HepG2 (cell line): Measurements from ENCODE around the gene HYDIN. TPM values are rescaled to one million over a fixed set of nuclear protein-coding genes. Genes with fewer than 3 reads are reported as not detected.

ENCODE experiments used
- BRCA1 ChIP-seq: sonication (generic); formaldehyde crosslinking; IDR thresholded peaks from 2 replicates; pipeline ENCODE4 v1.4.0; 2020; ENCODE audit warnings: missing genetic modification reagents
- ELF1 ChIP-seq: sonication (generic); formaldehyde crosslinking; IDR thresholded peaks from 2 replicates; pipeline ENCODE4 v1.4.0; 2020; ENCODE audit warnings: missing genetic modification reagents
- ELF3 ChIP-seq: IDR thresholded peaks from 2 replicates; pipeline ENCODE4 v1.6.1; 2016; ENCODE audit warnings: missing genetic modification reagents, missing compliant biosample characterization
- HDAC6 ChIP-seq: fragments of 200-600 bp; sonication (generic); IDR thresholded peaks from 2 replicates; pipeline ENCODE4 v1.7.0; 2017; ENCODE audit warnings: mild to moderate bottlenecking, antibody characterized with exemption, low read length, low read depth
- SETDB1 ChIP-seq: sonication (generic); formaldehyde crosslinking; IDR thresholded peaks from 2 replicates; pipeline ENCODE4 v1.5.1; 2020; ENCODE audit warnings: missing genetic modification reagents, mild to moderate bottlenecking, borderline replicate concordance
- SIN3A ChIP-seq: IDR thresholded peaks from 2 replicates; pipeline ENCODE4 v1.6.1; 2011; ENCODE audit warnings: low read depth, mild to moderate bottlenecking, control low read depth, low read length, borderline replicate concordance
- SIX1 ChIP-seq: sonication (generic); formaldehyde crosslinking; IDR thresholded peaks from 2 replicates; pipeline ENCODE4 v1.4.0; 2020; ENCODE audit warnings: missing genetic modification reagents, borderline replicate concordance
- TAF1 ChIP-seq: sonication (generic); formaldehyde crosslinking; IDR thresholded peaks from 2 replicates; pipeline ENCODE4 v1.4.0; 2020; ENCODE audit warnings: missing genetic modification reagents
- ZBTB20 ChIP-seq: sonication (generic); formaldehyde crosslinking; IDR thresholded peaks from 2 replicates; pipeline ENCODE4 v1.8.1; 2023; ENCODE audit warnings: missing genetic modification reagents, low read depth, mild to moderate bottlenecking, borderline replicate concordance
- ZNF124 ChIP-seq: sonication (generic); formaldehyde crosslinking; IDR thresholded peaks from 2 replicates; pipeline ENCODE4 v1.4.0; 2020; ENCODE audit warnings: missing genetic modification reagents
- ZNF225 ChIP-seq: sonication (generic); formaldehyde crosslinking; IDR thresholded peaks from 2 replicates; pipeline ENCODE4 v1.4.0; 2020; ENCODE audit warnings: mild to moderate bottlenecking, missing genetic modification reagents
- ZNF230 ChIP-seq: sonication (generic); formaldehyde crosslinking; IDR thresholded peaks from 2 replicates; pipeline ENCODE4 v1.4.0; 2020; ENCODE audit warnings: mild to moderate bottlenecking, missing genetic modification reagents
- ZNF331 ChIP-seq: sonication (generic); formaldehyde crosslinking; IDR thresholded peaks from 2 replicates; pipeline ENCODE4 v1.4.0; 2020; ENCODE audit warnings: missing genetic modification reagents
- ZNF547 ChIP-seq: sonication (generic); formaldehyde crosslinking; IDR thresholded peaks from 2 replicates; pipeline ENCODE4 v1.5.1; 2020; ENCODE audit warnings: mild to moderate bottlenecking, missing genetic modification reagents
- ZNF775 ChIP-seq: sonication (generic); formaldehyde crosslinking; IDR thresholded peaks from 2 replicates; pipeline ENCODE4 v1.4.0; 2020; ENCODE audit warnings: missing genetic modification reagents, mild to moderate bottlenecking, moderate library complexity, borderline replicate concordance
- ZNF816 ChIP-seq: sonication (generic); formaldehyde crosslinking; IDR thresholded peaks from 2 replicates; pipeline ENCODE4 v1.8.0; 2022; ENCODE audit warnings: missing genetic modification reagents, mild to moderate bottlenecking, borderline replicate concordance
- polyA plus RNA-seq, 8 experiments: library from polyadenylated mRNA; depleted of rRNA in 3 of 8; stranded (reverse) in 7 of 8; unstranded in 1 of 8; fragments of >200 nt; fragmentation: Illumina TruSeq in 4 of 8; extraction: Trizol in 4 of 8; gene quantifications; 2 replicates each; pipeline versions ENCODE4 v1.2.1 to v1.2.3, GENCODE V29; 2011 to 2016; ENCODE audit warnings: low read depth in 4 of 8, missing spikeins in 1 of 8, mixed read lengths in 1 of 8; ENCODE audit not compliant: insufficient read depth in 1 of 8
- total RNA-seq, 5 experiments: library from RNA; depleted of rRNA; stranded (reverse); fragments of >200 nt; fragmentation: Illumina TruSeq; extraction: Trizol; gene quantifications; 2 replicates each; pipeline ENCODE4 v1.2.3, GENCODE V29; 2016; ENCODE audit warnings: low read depth in 1 of 5
- TF ChIP-seq, protein P1 (sequence below): sonication (generic); formaldehyde crosslinking; conservative IDR thresholded peaks from 2 replicates; pipeline ENCODE4 v1.4.0; 2020; ENCODE audit warnings: missing genetic modification reagents
- TF ChIP-seq, protein P2 (sequence below): IDR thresholded peaks from 2 replicates; pipeline ENCODE4 v1.6.1; 2016; ENCODE audit warnings: missing genetic modification reagents, missing compliant biosample characterization
- TF ChIP-seq, protein P3 (sequence below): sonication (generic); formaldehyde crosslinking; IDR thresholded peaks from 2 replicates; pipeline ENCODE4 v1.4.0; 2020; ENCODE audit warnings: low read depth, mild to moderate bottlenecking, missing genetic modification reagents
- TF ChIP-seq, protein P4 (sequence below), 2 experiments: fragments of 450-650 bp in 1 of 2; sonication (generic) in 1 of 2; formaldehyde crosslinking; IDR thresholded peaks; 2 replicates each; pipeline versions ENCODE4 v1.5.0 to v1.8.0; 2020 to 2022; ENCODE audit warnings: mild to moderate bottlenecking in 1 of 2, missing genetic modification reagents in 1 of 2
- TF ChIP-seq, protein P5 (sequence below): sonication (generic); formaldehyde crosslinking; IDR thresholded peaks from 2 replicates; pipeline ENCODE4 v1.9.0; 2021; ENCODE audit warnings: missing genetic modification reagents, borderline replicate concordance

The HYDIN gene
- total and polyA plus RNA-seq, 2 of the 13 experiments (the other 11 are each of a cell fraction or from before 2014, with no cell fraction given): not detected

DNA sequence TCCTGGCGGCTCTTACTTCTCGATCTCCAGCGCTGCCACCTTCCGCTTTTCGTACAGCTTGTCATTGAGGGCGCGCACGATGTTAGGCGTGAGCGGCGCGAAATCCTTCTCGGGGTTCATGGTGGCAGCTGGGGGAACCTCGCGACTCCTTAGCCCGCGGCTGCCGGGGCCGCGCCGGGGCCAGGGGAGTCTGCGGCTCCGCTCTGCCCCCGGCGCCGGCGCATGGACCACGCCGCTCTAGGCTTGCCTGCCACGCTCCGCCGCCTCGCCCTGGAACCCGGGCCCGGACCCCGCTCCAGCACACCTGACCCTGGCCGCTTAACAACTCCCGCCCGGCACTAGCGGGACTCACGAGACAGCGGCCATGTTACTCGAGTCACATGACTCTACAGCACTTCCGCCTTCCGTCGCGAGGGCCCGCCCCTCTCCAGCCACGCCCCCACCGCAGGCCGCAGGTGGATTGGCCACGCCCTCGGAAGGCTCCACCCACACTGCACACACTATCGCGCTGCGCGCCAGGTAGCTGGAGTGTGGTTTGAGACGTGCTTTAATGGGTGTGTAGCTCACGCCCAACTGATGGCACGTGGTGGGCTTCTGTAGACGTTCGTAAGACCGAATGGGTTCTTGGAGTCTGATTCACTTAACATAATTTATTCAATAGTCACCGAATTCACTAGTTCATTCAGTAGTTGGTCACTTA is 429.6 kb downstream of the HYDIN start, which contains the start of gene VAC14 (continued):
- TF ChIP-seq, protein P1, sequence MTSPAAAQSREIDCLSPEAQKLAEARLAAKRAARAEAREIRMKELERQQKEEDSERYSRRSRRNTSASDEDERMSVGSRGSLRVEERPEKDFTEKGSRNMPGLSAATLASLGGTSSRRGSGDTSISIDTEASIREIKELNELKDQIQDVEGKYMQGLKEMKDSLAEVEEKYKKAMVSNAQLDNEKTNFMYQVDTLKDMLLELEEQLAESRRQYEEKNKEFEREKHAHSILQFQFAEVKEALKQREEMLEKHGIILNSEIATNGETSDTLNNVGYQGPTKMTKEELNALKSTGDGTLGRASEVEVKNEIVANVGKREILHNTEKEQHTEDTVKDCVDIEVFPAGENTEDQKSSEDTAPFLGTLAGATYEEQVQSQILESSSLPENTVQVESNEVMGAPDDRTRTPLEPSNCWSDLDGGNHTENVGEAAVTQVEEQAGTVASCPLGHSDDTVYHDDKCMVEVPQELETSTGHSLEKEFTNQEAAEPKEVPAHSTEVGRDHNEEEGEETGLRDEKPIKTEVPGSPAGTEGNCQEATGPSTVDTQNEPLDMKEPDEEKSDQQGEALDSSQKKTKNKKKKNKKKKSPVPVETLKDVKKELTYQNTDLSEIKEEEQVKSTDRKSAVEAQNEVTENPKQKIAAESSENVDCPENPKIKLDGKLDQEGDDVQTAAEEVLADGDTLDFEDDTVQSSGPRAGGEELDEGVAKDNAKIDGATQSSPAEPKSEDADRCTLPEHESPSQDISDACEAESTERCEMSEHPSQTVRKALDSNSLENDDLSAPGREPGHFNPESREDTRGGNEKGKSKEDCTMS: 0 out of 2 replicates have a peak, but pooled peaks have one; percentile 71
- TF ChIP-seq, protein P2, sequence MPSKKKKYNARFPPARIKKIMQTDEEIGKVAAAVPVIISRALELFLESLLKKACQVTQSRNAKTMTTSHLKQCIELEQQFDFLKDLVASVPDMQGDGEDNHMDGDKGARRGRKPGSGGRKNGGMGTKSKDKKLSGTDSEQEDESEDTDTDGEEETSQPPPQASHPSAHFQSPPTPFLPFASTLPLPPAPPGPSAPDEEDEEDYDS (CRISPR knock-in tag): peak; percentile 92
- peak; percentile 93; the same call in 1 of the 2 replicates for TF ChIP-seq TAF1
- TF ChIP-seq ELF3 (CRISPR knock-in tag): peak; percentile 86
- TF ChIP-seq, protein P3, sequence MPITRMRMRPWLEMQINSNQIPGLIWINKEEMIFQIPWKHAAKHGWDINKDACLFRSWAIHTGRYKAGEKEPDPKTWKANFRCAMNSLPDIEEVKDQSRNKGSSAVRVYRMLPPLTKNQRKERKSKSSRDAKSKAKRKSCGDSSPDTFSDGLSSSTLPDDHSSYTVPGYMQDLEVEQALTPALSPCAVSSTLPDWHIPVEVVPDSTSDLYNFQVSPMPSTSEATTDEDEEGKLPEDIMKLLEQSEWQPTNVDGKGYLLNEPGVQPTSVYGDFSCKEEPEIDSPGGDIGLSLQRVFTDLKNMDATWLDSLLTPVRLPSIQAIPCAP (CRISPR knock-in tag): no peak
- TF ChIP-seq ZNF775: no peak
- peak; percentile 62 for TF ChIP-seq ZNF331 (CRISPR knock-in tag)
- TF ChIP-seq ELF1 (CRISPR knock-in tag): peak; percentile 99
- TF ChIP-seq, protein P4, sequence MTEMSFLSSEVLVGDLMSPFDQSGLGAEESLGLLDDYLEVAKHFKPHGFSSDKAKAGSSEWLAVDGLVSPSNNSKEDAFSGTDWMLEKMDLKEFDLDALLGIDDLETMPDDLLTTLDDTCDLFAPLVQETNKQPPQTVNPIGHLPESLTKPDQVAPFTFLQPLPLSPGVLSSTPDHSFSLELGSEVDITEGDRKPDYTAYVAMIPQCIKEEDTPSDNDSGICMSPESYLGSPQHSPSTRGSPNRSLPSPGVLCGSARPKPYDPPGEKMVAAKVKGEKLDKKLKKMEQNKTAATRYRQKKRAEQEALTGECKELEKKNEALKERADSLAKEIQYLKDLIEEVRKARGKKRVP (CRISPR knock-in tag; IDR thresholded peaks at IDR 0.05): 0 out of 4 replicates have a peak, but pooled peaks of 1 of the 2 experiments have one; percentile 20
- TF ChIP-seq SIX1 (CRISPR knock-in tag): no peak
- TF ChIP-seq ZBTB20 (CRISPR knock-in tag): peak; percentile 41; the same call in 1 of the 2 replicates
- TF ChIP-seq BRCA1 (CRISPR knock-in tag): no peak
- TF ChIP-seq ZNF225 (CRISPR knock-in tag): peak; percentile 91; the same call in 1 of the 2 replicates
- no peak for TF ChIP-seq ZNF547 (CRISPR knock-in tag)
- TF ChIP-seq, protein P5, sequence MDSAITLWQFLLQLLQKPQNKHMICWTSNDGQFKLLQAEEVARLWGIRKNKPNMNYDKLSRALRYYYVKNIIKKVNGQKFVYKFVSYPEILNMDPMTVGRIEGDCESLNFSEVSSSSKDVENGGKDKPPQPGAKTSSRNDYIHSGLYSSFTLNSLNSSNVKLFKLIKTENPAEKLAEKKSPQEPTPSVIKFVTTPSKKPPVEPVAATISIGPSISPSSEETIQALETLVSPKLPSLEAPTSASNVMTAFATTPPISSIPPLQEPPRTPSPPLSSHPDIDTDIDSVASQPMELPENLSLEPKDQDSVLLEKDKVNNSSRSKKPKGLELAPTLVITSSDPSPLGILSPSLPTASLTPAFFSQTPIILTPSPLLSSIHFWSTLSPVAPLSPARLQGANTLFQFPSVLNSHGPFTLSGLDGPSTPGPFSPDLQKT (CRISPR knock-in tag): no peak
- TF ChIP-seq HDAC6: no peak
- no peak; the same call in 1 of the 2 replicates for TF ChIP-seq ZNF816 (CRISPR knock-in tag)
- peak; percentile 99 for TF ChIP-seq SIN3A
- TF ChIP-seq SETDB1 (CRISPR knock-in tag): no peak
- TF ChIP-seq ZNF124: no peak; the same call in 1 of the 2 replicates
- TF ChIP-seq ZNF230 (CRISPR knock-in tag): no peak
